TTC549 (cell line): ENCODE measurements around the gene GAS2L2.
"Not testable (repeated sequence)": the region's sequence is repeated elsewhere in the genome, so short reads cannot be mapped to it uniquely, and the experiment has no call there.

Source experiments
- FAIRE-seq: peaks from 2 replicates; lab custom pipeline; 2012; peaks lifted over from hg19 to GRCh38; lab: Jason Lieb, UNC

The GAS2L2 gene

GRCh38 chr17:35773129-35773528 lies 20.1 kb upstream of the GAS2L2 start:
- no peak for FAIRE-seq

GRCh38 chr17:35769895-35770486 lies 17.0 kb upstream of the GAS2L2 start:
- no peak for FAIRE-seq

DNA sequence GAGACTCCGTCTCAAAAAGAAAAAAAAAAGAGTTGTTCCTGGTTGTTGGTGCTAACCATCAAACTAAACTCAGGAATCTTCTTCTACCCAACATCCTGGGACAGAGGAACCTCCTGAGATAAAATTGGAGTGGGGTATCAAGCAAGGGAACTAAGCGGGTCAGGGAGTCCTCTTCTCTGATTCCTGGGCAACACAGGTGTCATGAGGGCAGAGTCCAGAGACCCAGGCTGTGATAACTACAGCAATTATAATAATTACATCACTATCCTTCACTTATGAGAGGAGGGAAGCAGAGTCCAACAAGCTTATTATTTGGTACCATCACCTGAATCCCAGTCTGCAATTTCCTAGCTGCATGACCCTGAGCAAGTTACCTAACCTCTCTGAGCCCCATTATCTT lies 15.8 kb upstream of the GAS2L2 start:
- FAIRE-seq = no peak

DNA sequence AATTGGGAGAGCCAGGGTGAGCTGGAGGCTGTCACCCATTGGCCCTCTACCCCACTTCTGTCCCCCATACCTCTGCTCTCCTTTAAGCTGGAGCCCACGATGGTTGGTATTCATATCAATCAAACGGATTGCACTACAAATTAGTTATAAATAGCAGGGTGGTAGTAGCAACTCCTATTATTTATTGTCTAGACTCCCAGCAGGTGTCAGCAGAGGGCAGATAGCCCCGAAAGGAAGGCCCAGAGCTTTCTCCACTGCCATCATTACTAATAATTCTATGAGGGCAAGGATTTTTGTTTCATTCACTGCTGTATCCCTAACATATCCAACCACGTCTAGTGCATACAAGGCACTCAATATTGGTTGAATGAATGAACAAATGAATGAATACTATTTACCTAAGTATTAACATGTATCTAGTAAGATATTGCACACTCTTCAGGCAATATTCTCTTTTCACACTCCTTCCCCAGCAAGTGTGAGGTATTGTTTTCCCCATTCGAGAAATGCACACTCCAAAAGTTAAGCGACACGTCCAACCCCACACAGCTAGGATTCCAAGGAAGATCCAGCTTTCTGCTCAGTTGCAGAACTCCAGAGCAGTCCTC lies 14.0 kb upstream of the GAS2L2 start:
- no peak for FAIRE-seq

DNA sequence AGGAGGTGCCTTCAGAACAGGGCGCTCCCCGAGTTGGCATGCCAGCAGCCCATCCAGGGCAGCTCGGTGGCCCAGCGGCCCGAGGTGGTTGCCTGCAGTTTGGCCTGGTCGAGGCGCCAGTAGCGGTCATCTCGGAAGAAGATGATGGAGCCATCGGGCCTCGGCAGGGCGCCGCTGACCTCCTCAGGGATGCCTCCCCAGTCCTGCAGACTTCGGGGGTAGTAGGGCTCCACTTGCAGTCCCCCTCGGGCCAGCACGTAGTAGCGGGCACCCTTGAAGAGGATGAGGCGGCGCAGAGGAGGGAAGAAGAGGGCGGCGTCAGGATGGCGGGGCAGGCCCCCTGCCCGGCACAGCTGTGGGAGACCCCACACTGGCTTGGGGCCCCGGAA lies 13.4 kb upstream of the GAS2L2 start:
- FAIRE-seq = no peak

GRCh38 chr17:35765756-35766488 lies 12.9 kb upstream of the GAS2L2 start:
- no peak for FAIRE-seq

- FAIRE-seq = no peak
Observed at GRCh38 chr17:35765086-35765710, 12.2 kb upstream of the GAS2L2 start.

DNA sequence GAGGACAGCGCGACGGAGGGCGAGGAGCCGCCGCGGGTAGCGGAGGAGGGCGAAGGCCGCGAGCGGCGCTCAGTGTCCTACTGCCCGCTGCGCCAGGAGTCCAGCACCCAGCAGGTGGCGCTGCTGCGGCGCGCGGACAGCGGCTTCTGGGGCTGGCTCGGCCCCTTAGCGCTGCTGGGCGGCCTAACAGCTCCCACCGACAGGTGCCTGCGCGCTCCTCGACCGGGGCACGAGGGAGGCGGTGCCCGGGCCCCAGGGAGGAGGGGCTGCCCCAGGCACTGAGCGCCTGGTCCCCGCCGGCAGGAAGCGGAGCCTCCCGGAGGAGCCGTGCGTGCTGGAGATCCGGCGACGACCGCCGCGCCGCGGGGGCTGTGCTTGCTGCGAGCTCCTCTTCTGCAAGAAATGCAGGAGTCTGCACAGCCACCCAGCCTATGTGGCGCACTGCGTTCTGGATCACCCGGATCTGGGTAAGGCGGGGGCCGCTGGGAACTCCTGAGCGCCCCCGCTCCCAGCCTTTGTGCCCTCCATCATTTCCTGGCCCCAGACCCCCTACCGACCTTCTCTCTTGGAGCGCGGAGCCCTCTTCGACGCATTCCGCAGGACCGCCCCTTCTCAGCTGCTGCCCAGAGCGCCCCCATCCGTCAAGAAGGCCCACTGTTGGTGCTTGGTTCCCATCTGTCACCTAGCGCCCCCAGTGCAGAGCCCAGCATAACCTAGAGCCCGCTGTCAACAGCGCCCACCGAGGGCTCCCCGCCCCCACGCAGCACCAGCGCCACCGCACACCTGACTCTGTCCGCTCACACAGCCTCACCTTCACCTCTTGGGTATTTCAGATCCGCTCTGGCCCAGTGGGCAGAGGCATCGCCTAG lies 11.3 kb upstream of the GAS2L2 start:
- FAIRE-seq = no peak

DNA sequence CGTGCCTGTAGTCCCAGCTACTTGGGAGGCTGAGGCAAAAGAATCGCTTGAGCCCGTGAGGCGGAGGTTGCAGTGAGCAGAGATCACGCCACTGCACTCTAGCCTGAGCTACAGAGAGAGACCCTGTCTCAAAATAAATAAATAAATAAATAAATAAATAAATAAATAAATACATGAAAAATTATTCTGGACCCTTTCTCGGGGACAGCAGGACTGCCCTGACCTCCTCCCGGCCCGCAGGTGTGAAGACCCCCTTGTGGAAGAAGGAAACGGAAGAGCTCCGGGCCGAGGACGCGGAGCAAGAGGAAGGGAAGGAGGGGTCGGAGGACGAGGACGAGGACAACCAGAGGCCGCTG lies 10.7 kb upstream of the GAS2L2 start:
- FAIRE-seq = no peak

- FAIRE-seq = no peak
Observed at GRCh38 chr17:35761601-35762000, 8.6 kb upstream of the GAS2L2 start.

- FAIRE-seq = no peak
Observed at GRCh38 chr17:35760587-35760986, 7.5 kb upstream of the GAS2L2 start, which contains the start of gene C17orf50. Gene C17orf50, plus strand, starts transcription at chr17:35760887. Its CDS starts 55 bp downstream, at chr17:35760942.

DNA sequence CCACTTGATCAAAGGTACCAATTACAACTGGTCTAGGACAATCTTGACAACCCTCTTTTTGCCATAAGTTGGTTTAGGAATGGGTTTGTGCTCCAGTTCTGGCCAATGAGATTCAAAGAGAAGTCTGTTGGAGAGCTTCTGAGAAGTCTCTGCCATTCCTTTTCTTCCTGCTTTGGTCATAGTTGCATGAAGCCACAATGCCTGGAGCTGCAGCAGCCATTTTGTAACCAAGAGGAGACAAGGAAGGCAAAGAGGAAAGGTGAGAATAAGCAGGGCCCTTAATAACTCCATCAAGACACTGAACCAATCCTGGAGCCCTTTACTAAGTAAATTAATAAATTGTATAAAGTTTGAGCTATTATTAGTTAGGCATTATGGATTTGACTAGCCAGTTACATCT lies 4.2 kb upstream of the GAS2L2 start:
- FAIRE-seq = no peak

- no peak for FAIRE-seq
Observed at GRCh38 chr17:35752471-35752870, 568 bp downstream of the GAS2L2 start.

DNA sequence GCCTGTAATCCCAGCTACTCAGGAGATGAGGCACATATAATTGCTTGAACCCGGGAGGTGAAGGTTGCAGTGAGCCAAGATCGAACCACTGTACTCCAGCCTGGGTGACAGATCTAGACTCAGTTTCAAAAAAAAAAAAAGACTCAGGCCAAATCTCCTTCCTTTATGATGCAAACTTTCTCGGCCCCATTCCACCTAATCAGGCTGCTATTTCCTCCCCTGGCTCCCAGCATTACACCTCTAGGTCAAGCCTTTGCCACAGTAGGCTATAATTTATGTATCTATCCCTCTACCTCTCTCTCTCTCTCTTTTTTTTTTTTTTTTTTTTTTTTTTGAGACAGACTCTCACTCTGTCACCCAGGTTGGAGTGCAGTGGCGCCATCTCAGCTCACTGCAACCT lies 1.5 kb downstream of the GAS2L2 start:
- not testable (repeated sequence) for FAIRE-seq

- no peak for FAIRE-seq
Observed at GRCh38 chr17:35750526-35751395, 2.3 kb downstream of the GAS2L2 start.

DNA sequence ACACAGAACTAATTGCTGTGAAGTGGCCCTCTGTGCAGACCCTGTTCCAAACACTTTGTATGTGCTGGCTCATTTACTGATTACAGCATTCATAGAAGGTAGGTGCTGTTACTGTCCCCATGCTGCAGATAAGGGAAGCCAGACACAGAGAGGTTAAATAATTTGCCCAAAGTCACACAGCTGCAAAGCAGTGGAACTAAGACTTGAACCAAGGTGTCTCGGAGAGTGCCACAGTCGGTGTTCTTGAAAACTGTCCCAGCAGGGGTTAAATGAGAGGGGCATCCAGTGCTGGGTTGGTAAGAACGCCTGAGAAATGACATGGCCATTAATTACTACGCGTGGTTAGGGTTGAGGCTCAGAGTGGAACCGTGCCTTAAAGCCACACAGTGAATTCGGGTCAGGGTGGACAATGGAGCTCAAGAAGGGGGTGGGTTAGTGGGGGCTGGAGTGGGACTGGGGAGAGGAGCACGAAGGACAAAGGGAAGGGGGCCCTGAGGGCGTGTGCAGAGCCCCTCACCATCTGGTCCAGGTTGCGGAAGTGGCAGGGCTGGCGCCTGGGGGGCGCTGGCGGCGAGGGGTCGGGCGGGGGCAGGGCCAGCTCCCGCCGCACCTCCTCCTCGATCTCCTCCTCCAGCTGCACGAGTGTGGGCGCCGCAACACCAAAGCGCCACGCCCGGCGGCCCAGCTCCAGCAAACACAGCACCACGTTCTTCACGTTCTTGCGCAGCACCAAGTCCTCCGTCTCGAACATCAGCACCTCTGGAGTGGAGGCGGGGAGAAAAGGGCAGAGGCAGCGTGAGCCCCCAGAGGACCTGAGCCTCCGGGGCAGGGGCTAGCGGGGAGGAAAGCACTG lies 3.3 kb downstream of the GAS2L2 start:
- FAIRE-seq = no peak

DNA sequence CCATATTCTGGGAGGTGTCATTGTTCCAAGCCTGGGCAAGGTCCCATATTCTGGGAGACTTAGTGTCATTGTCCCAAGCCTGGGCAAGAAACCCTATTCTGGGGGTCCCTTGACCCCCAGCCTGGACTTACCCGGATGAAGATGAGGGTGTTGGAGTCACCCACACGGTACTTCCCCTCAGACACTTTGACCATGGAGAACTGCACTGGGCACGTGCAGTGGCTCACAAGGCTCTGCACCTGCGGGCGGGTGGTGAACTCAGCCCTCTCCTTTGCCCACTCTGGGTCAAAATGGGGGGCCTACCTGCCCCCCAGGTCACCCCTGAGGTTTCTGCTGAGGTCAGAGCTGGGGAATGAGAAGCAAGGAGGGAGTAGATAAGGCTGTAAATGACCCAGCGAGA lies 4.1 kb downstream of the GAS2L2 start:
- no peak for FAIRE-seq

- no peak for FAIRE-seq
Observed at GRCh38 chr17:35748341-35748841, 4.6 kb downstream of the GAS2L2 start.

- no peak for FAIRE-seq
Observed at GRCh38 chr17:35747540-35748017, 5.5 kb downstream of the GAS2L2 start.

DNA sequence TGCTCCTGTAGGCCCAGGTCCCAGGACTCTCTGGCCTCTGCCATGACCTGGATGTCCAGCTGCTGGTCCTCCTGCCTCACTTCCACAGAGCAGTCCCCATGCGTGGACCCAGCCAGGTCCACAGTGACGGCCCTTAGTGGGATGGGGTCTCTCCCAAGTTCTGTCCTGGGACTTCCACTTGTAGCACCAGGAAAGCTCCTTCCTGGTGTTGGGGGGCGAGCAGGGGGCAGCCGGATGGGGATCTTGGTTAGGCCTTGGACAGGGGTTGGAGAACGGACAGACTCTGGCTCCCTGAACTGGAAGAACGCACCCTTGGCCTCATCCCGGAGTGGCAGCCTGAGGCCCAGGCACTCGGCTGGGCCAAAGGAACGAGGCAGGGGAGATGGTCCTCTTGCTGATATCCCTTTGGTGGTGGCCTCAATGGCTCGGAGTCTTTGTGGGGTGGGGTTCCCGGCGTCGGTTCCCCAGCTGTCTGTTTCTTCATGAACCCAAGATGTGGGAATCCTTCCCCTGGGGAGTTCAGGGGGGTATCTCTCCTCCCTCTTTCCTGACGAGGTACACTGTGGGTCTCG lies 7.2 kb downstream of the GAS2L2 start:
- FAIRE-seq = no peak
